ENCODE results near the gene TRIM60.

Gene TRIM60

DNA sequence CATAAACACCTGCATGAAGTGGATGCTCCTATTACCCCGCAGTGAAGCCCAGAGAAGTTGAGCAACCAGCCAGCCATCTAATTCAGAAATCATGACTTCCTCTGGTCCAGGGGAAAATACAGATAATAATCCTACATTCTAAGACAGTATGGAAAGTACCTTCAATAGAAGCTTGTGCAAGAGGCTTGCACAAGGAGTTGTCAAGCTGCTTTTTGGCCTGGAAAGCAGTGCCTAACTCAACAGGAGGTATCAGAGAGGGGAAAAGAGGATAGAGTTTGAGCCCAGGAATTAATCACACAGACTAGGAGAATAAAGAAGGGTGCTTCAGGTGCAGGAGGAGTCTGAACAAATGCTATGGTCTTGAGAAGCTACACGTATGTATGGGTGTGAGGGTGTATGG, 54.1 kb downstream of the TRIM60 start:
- no peak for DNase-seq (ENCODE audit: extremely low read depth, low read depth)
- no peak overlapping the region for H3K4me3 ChIP-seq (replicated peaks; ENCODE audit: low read depth, low read length)
- TF ChIP-seq, protein P1, sequence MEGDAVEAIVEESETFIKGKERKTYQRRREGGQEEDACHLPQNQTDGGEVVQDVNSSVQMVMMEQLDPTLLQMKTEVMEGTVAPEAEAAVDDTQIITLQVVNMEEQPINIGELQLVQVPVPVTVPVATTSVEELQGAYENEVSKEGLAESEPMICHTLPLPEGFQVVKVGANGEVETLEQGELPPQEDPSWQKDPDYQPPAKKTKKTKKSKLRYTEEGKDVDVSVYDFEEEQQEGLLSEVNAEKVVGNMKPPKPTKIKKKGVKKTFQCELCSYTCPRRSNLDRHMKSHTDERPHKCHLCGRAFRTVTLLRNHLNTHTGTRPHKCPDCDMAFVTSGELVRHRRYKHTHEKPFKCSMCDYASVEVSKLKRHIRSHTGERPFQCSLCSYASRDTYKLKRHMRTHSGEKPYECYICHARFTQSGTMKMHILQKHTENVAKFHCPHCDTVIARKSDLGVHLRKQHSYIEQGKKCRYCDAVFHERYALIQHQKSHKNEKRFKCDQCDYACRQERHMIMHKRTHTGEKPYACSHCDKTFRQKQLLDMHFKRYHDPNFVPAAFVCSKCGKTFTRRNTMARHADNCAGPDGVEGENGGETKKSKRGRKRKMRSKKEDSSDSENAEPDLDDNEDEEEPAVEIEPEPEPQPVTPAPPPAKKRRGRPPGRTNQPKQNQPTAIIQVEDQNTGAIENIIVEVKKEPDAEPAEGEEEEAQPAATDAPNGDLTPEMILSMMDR (IDR thresholded peaks at IDR 0.05; ENCODE audit: low read depth, low read length, missing control alignments): no peak

DNA sequence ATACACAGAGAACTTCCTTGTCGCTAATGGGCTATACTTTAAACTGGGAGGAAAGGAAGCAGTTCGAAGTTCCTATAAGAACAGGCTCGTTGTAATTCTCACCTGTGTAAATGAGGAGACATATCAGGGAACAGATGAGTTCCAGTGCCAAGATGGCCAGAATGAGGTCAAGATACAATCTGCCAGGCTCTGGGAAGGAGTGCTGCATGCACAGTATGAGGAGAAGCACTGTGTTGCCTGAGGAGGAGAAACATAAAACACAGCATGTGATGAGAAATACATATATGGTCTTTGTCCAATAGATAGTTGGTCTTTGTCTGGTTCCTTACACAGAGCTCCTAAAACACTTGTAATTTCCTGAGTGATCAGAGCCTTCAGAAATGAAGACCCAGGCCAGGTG, 56.6 kb downstream of the TRIM60 start:
- DNase-seq (ENCODE audit: extremely low read depth, low read depth): no peak
- TF ChIP-seq, protein P1 (IDR thresholded peaks at IDR 0.05; ENCODE audit: low read depth, low read length, missing control alignments): no peak
- no peak overlapping the region for H3K4me3 ChIP-seq (replicated peaks; ENCODE audit: low read depth, low read length)
